HG02571 (cell line): ENCODE results near the gene DBX1.
"Not testable (repeated sequence)": the region's sequence is repeated elsewhere in the genome, so short reads cannot be mapped to it uniquely, and the experiment has no call there.

Source experiments
- ATAC-seq: cut with Tn5 transposase; IDR thresholded peaks from one replicate; pipeline ENCODE4 v1.9.1; 2021; ENCODE audit warnings: mild to moderate bottlenecking, moderate library complexity; ENCODE audit not compliant: unreplicated experiment

DBX1 gene

DNA sequence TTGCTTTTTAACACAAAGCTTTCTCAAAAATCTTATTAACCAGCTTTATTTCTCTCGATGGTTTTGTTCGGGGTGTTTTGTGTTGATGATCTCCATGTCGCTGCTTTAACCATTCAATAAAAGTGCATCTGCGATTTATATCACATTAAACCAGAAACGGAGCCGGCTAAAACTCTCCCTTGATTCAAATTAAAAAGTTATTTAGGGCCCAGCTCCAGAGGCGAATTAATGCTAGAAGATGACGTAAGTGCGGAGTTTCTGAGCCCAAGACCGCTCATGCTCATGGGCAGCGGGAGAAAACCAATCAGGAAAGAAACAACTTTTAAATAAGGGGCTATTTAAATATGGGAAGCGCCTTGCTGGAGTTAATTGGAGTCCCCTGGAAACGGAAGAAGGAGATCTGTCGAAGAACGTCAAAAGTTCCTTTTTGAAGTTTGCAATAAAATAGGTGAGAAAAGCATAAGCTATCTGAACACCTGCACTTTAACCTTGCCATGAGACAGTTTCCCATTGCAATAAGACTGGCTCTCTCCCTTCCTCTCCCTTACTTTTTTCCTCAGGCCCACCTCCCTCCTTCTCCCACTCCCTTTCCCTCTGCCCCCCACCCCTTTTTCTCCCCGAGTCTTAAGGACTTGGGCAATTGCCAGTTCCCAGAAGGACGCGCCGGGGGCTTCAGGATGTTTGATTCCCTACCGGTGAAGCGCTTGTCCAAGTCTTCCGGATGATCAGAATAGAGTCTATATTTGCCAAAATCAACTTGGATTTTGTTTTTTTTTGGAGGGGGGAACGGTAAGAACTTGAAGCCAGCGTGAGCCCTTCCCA is 1.9 kb upstream of the DBX1 start:
- ATAC-seq, result no peak

DNA sequence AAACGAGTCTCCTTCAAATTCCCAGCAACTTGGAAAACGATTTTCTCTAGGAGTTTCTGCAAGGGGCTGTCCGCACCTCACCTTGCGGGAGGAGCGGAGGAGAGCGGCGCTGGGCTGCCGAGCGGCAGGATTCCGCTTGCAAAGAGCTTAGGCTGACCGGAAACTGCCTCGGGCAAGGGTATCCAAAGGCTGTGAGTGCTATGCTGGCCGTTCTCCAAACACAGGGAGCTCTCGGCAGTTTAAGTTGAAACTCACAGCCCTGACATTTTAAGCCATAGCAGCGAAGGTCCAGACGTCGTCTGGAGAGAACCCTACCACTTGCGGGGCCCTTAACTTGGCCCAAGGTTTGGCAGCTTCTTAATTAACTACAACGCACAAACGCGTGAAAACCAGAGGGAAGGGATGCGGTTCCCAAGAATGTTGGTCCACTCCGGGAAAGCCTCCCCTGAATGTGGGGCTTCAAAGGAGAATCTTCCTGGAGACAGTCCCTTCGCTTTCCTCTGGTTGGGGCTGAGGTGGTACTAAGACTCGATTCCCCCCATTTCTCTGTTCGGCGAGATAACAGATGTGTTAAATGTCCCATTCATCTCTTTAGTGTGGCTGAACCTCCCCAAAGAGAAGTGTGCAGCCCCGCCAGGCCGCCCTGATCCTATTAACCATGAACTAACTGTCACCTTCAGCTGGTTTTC is 1.1 kb upstream of the DBX1 start:
- ATAC-seq, result no peak

DNA sequence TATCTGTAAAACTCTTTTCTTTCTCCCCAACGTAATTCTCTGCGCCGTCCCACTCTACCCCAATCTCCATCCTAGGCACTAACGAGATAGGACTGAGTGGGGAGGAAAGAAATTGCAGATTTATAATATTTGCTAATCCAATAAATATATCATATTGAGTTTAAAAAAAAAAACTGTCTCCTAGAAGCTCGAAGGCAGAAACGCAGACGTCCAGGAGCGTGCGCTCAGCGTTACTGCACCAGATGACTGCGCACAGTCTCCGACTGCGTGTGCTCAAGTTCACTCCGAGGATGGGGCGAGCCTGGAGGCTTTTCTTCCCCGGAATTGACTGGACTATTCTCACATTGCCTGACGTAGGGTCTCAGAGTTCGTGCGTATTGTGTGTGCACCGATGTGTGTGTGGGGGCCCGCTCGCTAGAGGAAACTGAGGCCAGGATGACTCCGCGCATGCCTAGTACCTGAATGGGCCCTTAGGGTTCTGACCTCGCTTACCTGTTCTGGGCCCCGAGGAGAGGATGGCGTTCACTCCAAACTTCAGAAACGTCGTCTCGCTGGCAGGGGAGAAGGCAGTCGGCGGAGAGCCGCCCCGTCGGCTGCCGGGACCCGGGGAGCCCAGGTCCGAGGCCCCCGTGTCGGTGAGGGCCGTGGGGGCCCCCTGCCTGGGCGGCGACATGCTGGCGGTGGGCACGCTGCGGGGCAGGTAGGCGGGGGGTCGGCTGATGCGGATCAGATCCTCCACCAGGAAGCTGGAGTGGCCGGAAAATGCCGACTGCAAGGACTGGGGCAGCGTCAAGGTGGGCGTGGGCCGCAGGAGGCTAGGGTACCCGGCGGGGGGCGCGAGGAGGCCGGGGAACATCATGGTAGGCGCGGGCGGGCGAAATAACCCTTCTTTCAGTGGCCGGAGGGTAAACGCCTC is 551 bp downstream of the DBX1 start:
- no peak for ATAC-seq

DNA sequence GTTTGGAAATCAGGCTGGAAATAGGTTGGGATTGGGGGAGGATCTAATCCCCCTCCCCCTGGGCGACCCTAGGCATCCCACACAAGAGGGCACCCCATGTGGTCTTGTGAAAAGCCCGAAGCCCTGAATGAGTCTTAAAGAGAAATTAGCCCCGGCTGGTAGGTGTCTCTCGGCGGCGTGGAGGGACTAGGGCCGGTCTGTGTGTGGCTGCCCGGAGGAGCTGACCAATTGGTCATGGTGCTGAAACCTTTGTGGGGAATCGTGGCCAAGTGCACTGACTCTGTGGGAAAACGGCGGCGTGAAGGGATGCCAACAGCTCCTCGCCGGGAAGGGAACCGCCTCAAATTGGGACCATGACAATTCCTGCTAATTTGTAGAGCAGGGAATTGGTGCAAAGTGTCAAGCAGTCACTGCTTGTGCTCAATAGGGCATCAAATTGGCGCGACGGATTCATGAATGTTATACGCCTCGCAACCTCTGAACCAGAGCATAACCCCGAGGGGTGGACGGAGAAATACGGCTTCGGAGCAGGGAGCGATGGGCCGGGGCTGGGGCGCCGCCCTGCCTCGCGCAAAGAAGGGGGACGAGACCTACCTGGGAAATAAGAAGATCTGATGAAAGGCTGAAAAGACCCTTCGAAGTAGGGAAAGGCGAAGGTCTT is 1.5 kb downstream of the DBX1 start:
- no peak for ATAC-seq

DNA sequence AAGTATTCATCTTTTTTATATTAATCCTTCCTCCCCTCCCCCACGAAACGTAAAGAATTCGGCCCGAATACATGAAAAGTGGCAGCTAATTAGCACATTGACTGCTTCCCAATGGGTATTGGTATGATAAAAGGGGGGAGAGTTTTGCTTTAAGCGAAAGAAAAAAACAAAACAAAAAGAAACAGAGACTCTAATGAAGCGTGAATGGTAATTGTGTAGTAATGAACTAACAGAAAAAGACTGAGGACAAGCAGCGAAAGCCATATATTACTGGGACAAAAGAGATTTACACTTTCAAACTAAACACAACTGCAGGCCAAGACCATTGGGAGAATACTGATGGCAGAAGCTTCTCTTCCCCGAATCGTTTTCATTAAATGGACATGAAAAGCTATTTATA is 2.5 kb downstream of the DBX1 start:
- no peak for ATAC-seq

DNA sequence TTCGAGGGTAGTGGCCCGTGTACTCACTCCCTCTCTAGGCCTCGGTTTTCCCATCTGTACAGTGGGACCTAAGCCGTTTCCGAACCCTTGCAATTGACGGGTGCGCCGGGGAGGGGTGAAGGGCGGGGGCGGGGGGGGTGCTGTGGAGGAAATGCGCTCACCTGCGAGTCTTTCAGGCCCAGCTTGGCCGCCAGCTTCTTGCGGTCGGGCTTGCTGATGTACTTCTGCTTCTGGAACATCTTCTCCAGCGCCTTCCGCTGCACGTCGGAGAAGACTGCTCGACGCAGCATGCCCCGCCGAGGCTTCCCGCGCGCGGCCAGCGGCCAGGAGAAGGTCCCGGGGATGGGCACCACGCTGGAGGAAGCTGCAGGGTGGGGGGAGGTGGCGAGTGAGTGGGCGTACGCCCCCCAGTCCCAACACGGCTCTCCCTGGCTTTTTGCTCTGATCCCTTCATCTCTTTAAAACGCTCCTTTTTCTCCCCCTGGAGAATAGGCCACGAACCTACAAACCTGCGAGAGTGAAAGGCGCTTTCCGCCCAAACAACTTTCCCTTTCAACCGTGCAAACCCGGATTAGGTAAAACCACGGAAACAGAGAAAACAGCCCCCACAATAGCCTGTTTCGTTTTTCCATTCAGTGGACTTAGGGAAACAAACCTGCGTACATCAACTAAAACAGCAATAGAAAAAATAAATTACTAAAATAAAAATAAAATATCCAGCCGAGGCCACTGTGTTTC is 3.2 kb downstream of the DBX1 start:
- ATAC-seq, result no peak

DNA sequence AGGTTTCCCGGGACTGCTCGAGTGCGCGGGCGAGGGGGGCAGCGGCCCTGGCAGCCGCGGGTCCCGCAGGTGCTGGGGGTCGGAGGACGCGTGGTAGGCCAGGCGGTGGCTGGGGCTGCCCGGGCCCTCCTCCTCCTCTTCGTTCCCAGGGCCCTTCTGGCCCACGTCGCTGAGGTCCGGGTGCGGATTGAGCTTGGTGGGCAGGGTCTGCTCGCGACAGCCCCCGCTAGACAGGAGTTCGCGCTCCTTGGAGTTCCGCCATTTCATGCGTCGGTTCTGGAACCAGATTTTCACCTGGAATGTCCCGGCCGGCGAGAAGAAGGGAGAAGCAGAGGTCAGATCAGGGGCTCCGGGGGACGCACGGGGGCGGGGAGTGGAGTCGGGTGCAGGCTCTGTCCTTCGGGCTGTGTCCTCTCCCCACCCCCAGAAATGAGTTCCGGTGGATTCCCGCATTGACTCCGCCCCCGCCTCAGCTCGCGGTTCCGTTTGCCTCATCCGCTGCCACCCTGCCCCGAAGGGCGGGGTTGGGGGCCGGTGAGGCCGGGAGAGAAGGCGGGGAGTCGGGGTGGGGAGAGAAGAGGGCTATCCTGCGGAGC is 3.9 kb downstream of the DBX1 start:
- ATAC-seq, result no peak

DNA sequence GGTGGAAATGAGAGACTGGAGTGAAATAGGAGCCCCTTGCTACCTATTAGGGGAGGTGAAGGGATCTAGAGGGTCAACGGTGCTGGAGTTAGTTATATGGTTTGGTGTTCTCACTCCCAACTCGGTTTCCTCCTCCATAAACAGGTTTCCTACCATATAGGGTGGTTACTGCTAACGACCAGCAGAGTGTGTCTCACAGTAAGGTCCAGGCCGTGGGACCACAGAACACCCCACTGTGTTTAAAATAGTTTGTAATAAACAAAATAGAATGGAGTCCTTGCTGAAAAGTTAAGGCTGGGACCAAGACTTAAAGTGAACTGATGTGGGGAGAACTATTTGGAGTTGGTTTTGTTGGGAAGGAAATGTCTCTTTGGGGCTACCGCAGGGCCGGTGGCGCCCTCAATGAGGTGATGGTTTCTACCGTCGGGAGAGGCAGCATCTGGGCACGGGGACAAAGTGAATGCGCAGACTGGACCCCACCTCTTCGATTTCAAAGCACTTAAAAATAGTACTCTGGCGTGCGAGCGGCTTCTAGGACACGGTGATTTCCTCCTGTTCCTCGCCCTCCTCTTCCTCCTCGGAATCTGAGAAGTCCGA is 4.5 kb downstream of the DBX1 start:
- ATAC-seq, result no peak

DNA sequence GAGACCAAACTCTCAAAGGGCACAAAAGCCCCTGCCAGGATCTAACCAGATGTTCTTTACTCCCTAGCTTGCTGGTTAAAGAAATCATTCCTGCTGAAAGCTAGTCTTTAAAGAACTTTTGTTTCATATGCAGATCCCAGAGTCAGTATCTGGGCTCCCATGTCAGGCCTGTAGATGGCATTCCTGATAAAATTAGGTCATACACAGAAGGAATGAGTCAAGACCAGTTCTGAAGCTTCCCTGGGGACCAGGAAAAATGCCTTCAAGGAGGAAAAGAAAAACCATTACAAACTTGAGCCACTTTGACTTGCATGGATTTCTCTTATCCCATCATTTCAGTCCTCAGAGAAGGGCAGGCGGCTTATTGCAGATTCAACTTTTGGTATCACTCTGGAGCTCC is 5.9 kb downstream of the DBX1 start:
- no peak for ATAC-seq

DNA sequence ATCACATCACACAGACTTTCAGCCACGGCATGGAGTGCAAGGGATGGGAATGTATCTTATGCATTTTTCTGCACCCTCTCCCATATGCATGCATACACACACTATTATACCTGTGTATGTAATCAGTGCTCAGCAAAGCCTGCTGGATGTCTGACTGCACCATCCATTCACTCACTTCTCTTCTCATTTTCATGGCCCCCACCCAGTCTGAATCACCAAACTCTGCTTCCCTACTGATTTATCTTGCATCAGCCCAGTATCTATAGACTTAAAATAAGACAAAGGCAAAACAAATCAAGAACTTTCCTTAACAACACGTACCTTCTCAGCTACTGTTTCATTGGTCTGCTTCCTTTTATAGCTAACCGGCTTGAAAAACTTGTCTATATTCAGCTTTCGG is 21.6 kb downstream of the DBX1 start:
- no peak for ATAC-seq

DNA sequence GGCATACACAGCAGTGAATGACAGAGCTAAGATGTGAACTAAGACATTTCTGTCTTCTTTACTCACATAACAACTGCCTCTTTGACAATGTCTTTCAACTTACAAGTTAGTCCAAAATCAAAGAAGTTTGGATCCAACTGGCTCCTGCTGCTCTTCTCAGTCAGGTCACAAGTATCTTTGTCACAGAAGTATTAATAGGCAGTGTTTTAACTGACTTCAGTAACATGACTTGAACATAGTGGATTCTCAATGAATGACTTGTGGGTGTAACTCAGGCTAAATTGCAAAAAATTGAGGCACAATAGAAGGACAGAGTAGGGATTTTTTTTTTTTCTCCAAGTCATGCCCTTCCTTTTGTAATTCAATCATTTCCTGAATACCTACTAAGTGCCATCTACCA is 22.6 kb downstream of the DBX1 start:
- no peak for ATAC-seq

DNA sequence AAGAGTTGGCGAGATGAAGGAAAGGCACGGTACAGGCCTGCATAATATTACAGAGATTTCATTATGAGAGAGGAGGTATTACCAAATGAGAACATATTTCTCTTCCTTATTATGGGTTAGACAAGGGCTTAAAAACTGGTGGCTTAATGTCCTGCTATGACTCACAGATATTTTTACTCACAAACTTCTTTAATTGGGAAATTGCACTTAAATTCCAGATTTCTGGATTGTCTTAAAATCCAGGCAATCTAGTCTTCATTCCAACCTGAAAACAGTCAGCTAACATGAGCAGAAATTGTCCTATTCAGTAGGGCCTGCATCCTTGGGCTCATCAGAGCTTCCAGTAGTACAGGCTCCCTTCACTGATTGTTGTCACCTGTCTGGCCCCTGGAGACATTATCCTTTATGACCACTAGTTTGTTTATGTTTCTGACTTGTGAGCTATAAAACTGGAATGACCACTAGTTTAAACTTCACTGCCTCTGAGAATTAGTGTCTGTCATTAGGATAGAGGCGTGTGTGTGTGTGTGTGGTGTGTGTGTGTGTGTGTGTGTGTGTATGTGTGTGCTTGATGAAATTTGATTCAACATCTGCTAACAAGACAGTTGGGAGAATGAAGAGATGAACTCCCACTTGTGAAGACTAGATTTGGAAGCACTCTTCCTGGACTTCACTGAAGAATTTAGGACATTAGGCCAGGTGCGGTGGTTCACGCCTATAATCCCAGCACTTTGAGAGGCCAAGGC is 25.1 kb downstream of the DBX1 start:
- no peak for ATAC-seq

DNA sequence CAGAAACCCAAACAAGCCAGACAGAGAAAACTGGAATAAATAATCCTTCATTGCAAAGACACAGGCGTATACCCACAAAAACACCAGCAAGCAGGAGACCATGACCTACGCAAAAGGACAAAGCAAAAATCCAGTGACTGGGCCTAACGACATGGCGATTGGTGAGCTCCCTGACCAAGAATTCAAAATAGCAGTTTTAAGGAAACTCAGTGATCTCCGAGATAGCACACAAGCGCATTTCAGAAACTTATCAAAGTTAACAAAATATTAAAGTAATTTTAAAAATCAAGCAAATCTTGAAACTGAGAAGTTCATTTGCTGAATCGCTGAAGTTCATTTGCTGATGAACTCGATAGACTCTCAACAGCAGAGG is 27.6 kb downstream of the DBX1 start:
- no peak for ATAC-seq

DNA sequence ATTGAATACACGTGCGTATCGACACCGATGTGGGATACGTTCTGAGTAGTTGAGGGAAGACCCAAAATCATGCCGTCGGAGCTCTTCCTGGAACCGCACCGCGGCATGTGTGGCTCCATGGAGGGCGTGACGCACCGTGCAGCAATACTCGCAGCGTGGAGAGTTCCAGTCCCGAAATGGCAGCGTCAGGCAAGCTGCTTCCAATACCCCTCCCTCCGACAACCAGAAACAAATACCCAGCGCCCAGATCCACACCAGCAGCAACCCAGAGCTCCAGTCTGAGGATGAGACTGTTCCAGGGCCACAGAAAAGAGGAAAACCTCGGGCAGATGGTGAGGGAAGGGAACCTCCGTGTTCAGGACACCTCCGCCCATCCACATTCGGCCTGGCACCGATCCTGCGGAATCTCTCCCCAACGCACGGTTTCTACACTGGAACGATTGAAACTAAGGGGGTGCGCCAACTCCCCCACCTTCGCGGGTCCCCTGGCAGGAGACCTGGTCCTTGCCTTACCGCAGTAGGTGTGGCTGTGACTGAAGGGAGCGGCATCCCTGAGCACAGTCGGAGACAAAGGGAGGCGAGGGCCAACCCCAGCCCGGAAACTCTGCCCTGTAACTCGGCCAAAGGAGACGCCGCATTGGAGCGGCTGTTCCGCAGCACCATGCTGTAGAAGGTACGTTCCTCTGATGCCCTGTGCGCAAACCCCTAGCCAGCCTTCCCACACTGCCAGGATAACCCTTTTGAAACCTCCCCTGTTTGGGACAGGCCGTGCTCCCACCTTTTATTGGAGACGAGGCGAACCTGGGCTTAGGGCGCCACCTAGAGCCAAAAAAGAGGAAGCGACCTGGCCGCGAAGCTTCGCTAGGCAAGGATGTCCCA is 28.2 kb downstream of the DBX1 start:
- no peak for ATAC-seq

DNA sequence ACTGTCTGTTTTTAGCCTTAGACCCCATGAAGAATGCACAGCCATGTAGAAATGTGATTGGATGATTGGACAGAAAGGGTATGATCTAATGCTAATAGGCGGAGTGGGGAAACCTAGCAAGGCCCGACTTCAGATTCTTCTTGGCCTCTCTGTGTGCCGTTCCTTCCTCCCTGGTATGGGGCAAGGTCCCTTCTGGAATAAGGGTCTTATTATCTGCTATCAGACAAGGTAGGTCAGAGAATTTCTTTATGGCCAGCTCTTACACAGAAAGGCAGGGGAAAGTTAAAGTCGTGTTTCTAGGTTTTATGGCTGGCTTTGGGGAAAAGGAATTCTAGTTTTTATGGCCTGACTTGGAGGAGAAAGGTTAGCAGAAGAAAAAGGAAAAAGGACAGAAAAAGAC is 30.6 kb downstream of the DBX1 start:
- ATAC-seq, result no peak

DNA sequence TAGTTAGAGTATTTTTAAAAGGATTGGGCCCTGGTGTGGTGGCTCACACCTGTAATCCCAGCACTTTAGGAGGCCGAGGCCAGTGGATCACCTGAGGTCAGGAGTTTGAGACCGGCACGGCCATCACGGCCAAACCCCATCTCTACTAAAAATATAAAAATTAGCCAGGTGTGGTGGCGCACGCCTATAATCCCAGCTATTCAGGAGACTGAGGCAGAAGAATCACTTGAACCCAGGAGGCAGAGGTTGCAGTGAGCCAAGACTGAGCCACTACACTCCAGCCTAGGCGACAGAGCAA is 31.8 kb downstream of the DBX1 start:
- ATAC-seq, result not testable (repeated sequence)

DNA sequence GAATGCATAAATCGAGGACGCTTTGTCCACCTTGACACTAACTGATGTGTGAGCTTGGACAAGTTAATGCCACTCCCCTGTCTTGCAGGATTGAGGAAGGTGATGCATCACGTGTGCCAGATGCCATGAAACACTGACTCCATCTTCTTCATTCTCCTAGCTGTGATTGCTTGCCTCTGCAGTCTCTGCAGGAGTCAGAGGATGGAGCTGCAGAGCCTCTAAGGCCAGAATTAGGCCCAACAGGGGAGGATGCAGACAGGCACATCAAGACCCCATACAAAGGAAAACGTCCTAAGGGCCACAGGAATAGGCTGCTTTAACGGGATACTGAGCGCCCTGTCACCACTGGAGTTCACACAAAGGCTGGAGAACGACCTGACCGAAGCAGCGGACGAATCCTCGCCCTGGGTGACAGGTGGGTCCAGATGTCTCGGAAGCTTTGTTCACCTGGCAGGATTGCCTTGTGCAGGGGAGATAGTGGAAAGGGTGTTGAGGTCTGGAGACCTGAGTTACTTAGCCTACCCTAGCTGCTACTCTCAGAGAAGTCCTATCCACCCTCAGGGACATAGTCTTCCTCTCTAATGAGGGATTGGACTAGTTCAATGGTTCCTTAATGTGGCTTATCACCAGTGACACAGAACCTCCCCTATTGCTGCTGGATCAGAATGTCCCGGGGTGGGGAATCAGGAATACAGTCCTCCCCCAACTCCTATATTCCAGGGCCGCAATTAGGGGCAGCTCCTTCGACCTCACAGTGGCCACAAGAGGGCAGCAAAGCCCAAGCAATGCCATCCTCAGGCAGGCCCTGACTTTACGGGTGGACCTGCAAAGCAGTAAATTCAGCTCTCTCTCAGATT is 32.4 kb downstream of the DBX1 start:
- peak; percentile 80 for ATAC-seq
